HepG2 (cell line): ENCODE results near the gene CSNK1D. TPM values are rescaled to one million over a fixed set of nuclear protein-coding genes. Genes with fewer than 3 reads are reported as not detected.
A peak's percentile ranks its signal among the peaks of the same experiment; 100 is the strongest.

Experiments
- CBFB ChIP-seq: sonication (generic); formaldehyde crosslinking; IDR thresholded peaks from 2 replicates; pipeline ENCODE4 v1.4.0; 2020; ENCODE audit warnings: missing genetic modification reagents
- CCAR2 ChIP-seq: fragments of 200-400 bp; formaldehyde crosslinking; optimal IDR thresholded peaks from 2 replicates; pipeline ENCODE3; 2018; ENCODE audit warnings: low read depth, mild to moderate bottlenecking, low read length, moderate library complexity
- DNMT1 ChIP-seq: sonication (generic); formaldehyde crosslinking; IDR thresholded peaks from 2 replicates; pipeline ENCODE4 v1.5.1; 2020; ENCODE audit warnings: mild to moderate bottlenecking, missing genetic modification reagents
- EED ChIP-seq: sonication (generic); formaldehyde crosslinking; IDR thresholded peaks from 2 replicates; pipeline ENCODE4 v1.5.0; 2020; ENCODE audit warnings: mild to moderate bottlenecking, missing genetic modification reagents
- FOXO1 ChIP-seq: sonication (generic); formaldehyde crosslinking; IDR thresholded peaks from 2 replicates; pipeline ENCODE4 v1.4.0; 2020; ENCODE audit warnings: missing genetic modification reagents
- MEF2D ChIP-seq: sonication (generic); formaldehyde crosslinking; IDR thresholded peaks from 2 replicates; pipeline ENCODE4 v1.5.1; 2020; ENCODE audit warnings: mild to moderate bottlenecking, missing genetic modification reagents
- NFYC ChIP-seq: IDR thresholded peaks from 2 replicates; pipeline ENCODE4 v1.6.1; 2016; ENCODE audit warnings: missing genetic modification reagents, missing compliant biosample characterization
- NR1H2 ChIP-seq: sonication (generic); formaldehyde crosslinking; IDR thresholded peaks from 2 replicates; pipeline ENCODE4 v1.8.1; 2022; ENCODE audit warnings: low read depth, missing genetic modification reagents, borderline replicate concordance
- SIN3B ChIP-seq: fragments of 150-350 bp; IDR thresholded peaks from 2 replicates; pipeline ENCODE4 v1.6.1; 2014; ENCODE audit warnings: low read length
- SMYD3 ChIP-seq: sonication (generic); formaldehyde crosslinking; IDR thresholded peaks from 2 replicates; pipeline ENCODE4 v1.8.1; 2023; ENCODE audit warnings: mild to moderate bottlenecking, missing genetic modification reagents
- TAF15 ChIP-seq: fragments of 200-400 bp; formaldehyde crosslinking; IDR thresholded peaks from one replicate; pipeline ENCODE4 v1.6.1; 2018; ENCODE audit warnings: mild to moderate bottlenecking, low read depth, low read length; ENCODE audit not compliant: poor library complexity, severe bottlenecking
- TOE1 ChIP-seq: sonication (generic); formaldehyde crosslinking; IDR thresholded peaks from 2 replicates; pipeline ENCODE4 v1.4.0; 2020; ENCODE audit warnings: mild to moderate bottlenecking, missing genetic modification reagents
- U2AF1 ChIP-seq: fragments of 200-400 bp; formaldehyde crosslinking; optimal IDR thresholded peaks from 2 replicates; pipeline ENCODE3; 2017; ENCODE audit warnings: mild to moderate bottlenecking, low read depth, low read length
- ZFYVE20 ChIP-seq: sonication (generic); formaldehyde crosslinking; IDR thresholded peaks from 2 replicates; pipeline ENCODE4 v1.8.0; 2023; ENCODE audit warnings: low read depth, mild to moderate bottlenecking, moderate library complexity, missing genetic modification reagents, borderline replicate concordance
- ZNF12 ChIP-seq: sonication (generic); formaldehyde crosslinking; IDR thresholded peaks from 2 replicates; pipeline ENCODE4 v1.5.0; 2020; ENCODE audit warnings: missing genetic modification reagents
- ZNF121 ChIP-seq: sonication (generic); formaldehyde crosslinking; IDR thresholded peaks from 2 replicates; pipeline ENCODE4 v1.5.0; 2020; ENCODE audit warnings: mild to moderate bottlenecking, missing genetic modification reagents
- ZNF138 ChIP-seq: sonication (generic); formaldehyde crosslinking; IDR thresholded peaks from 2 replicates; pipeline ENCODE4 v1.5.0; 2020; ENCODE audit warnings: mild to moderate bottlenecking, low read depth, missing genetic modification reagents
- ZNF143 ChIP-seq: sonication (generic); formaldehyde crosslinking; IDR thresholded peaks from 2 replicates; pipeline ENCODE4 v1.4.0; 2020; ENCODE audit warnings: missing genetic modification reagents
- ZNF496 ChIP-seq: sonication (generic); formaldehyde crosslinking; IDR thresholded peaks from 2 replicates; pipeline ENCODE4 v1.8.1; 2023; ENCODE audit warnings: mild to moderate bottlenecking, moderate library complexity, missing genetic modification reagents; ENCODE audit not compliant: insufficient replicate concordance
- ZNF543 ChIP-seq: sonication (generic); formaldehyde crosslinking; IDR thresholded peaks from 2 replicates; pipeline ENCODE4 v1.4.0; 2020; ENCODE audit warnings: mild to moderate bottlenecking, missing genetic modification reagents
- ZNF567 ChIP-seq: sonication (generic); formaldehyde crosslinking; IDR thresholded peaks from 2 replicates; pipeline ENCODE4 v1.8.1; 2023; ENCODE audit warnings: mild to moderate bottlenecking, missing genetic modification reagents, borderline replicate concordance
- ZNF672 ChIP-seq: sonication (generic); formaldehyde crosslinking; IDR thresholded peaks from 2 replicates; pipeline ENCODE4 v1.8.1; 2022; ENCODE audit warnings: missing genetic modification reagents
- ZSCAN9 ChIP-seq: IDR thresholded peaks from 2 replicates; pipeline ENCODE4 v1.6.1; 2016; ENCODE audit warnings: borderline replicate concordance
- polyA plus RNA-seq, 8 experiments: library from polyadenylated mRNA; depleted of rRNA in 3 of 8; stranded (reverse) in 7 of 8; unstranded in 1 of 8; fragments of >200 nt; fragmentation: Illumina TruSeq in 4 of 8; extraction: Trizol in 4 of 8; gene quantifications; 2 replicates each; pipeline versions ENCODE4 v1.2.1 to v1.2.3, GENCODE V29; 2011 to 2016; ENCODE audit warnings: low read depth in 4 of 8, missing spikeins in 1 of 8, mixed read lengths in 1 of 8; ENCODE audit not compliant: insufficient read depth in 1 of 8
- total RNA-seq, 5 experiments: library from RNA; depleted of rRNA; stranded (reverse); fragments of >200 nt; fragmentation: Illumina TruSeq; extraction: Trizol; gene quantifications; 2 replicates each; pipeline ENCODE4 v1.2.3, GENCODE V29; 2016; ENCODE audit warnings: low read depth in 1 of 5
- TF ChIP-seq, protein P1 (sequence below): IDR thresholded peaks from 2 replicates; pipeline ENCODE4 v1.6.1; 2016; ENCODE audit warnings: control low read depth
- TF ChIP-seq, protein P2 (sequence below): sonication (generic); formaldehyde crosslinking; IDR thresholded peaks from 2 replicates; pipeline ENCODE4 v1.5.0; 2020; ENCODE audit warnings: mild to moderate bottlenecking, missing genetic modification reagents, borderline replicate concordance
- TF ChIP-seq, protein P3 (sequence below): sonication (generic); formaldehyde crosslinking; IDR thresholded peaks from 2 replicates; pipeline ENCODE4 v1.8.0; 2022; ENCODE audit warnings: low read depth, missing genetic modification reagents

CSNK1D gene
- total and polyA plus RNA-seq, 2 of the 13 experiments (the other 11 are each of a cell fraction or from before 2014, with no cell fraction given), result 31.5 to 128 TPM

DNA sequence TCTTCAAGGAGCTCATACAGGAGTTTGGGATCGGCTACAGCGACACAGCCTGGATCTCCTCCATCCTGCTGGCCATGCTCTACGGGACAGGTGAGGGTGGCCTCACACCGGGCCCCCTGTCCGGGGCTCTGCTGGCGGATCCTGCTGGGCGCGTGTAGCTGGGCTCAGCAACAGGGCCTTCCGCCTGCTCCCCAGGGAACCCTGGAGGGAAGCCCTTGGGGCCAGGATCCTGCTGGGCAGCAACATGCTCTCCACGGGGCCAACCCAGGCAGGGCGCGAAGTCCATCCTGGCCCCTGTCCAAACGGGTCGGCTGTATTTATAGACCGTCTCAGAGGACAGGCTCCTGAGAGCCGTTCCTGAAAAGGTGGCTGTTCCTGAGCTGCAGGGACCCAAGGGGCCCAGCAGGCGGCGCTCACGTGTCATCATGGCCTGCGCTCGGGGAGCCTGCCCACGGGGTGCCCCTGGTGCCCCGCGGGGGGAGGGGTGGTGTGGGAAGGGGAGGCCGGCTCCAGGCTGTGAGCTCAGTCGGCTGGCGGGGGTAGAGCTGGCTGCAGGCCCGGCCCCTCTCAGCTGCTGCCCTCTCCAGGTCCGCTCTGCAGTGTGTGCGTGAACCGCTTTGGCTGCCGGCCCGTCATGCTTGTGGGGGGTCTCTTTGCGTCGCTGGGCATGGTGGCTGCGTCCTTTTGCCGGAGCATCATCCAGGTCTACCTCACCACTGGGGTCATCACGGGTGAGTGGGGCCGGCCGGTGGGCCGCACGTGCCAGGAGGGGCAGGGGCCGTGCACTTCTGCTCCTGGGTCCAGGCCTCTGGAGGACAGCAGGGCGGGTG, 37.1 kb downstream of the CSNK1D start (continued):
- TF ChIP-seq SIN3B (no peak), ZNF138 (CRISPR knock-in tag) (peak; percentile 88; the same call in 1 of the 2 replicates), ZNF496 (CRISPR knock-in tag) (no peak), CBFB (peak; percentile 86), ZNF567 (CRISPR knock-in tag) (peak; percentile 88; the same call in 1 of the 2 replicates), NFYC (CRISPR knock-in tag) (peak; percentile 53), SMYD3 (peak; percentile 96), CCAR2 (peak; percentile 39), ZNF12 (CRISPR knock-in tag) (peak; percentile 61; the same call in 1 of the 2 replicates), ZNF543 (CRISPR knock-in tag) (peak; percentile 99), ZNF121 (CRISPR knock-in tag) (peak; percentile 89), DNMT1 (CRISPR knock-in tag) (peak; percentile 21; the same call in 1 of the 2 replicates), MEF2D (CRISPR knock-in tag) (peak; percentile 92), U2AF1 (peak; percentile 65), ZNF143 (CRISPR knock-in tag) (peak; percentile 57; the same call in 1 of the 2 replicates), FOXO1 (peak; percentile 73), ZSCAN9 (peak; percentile 99), NR1H2 (CRISPR knock-in tag) (no peak; the same call in 1 of the 2 replicates), ZFYVE20 (CRISPR knock-in tag) (peak; percentile 81; the same call in 1 of the 2 replicates), EED (CRISPR knock-in tag) (peak; percentile 11; the same call in 1 of the 2 replicates), TOE1 (CRISPR knock-in tag) (peak; percentile 85; the same call in 1 of the 2 replicates), TAF15 (peak; percentile 50), ZNF672 (CRISPR knock-in tag) (peak; percentile 22; the same call in 1 of the 2 replicates)
- TF ChIP-seq, protein P1, sequence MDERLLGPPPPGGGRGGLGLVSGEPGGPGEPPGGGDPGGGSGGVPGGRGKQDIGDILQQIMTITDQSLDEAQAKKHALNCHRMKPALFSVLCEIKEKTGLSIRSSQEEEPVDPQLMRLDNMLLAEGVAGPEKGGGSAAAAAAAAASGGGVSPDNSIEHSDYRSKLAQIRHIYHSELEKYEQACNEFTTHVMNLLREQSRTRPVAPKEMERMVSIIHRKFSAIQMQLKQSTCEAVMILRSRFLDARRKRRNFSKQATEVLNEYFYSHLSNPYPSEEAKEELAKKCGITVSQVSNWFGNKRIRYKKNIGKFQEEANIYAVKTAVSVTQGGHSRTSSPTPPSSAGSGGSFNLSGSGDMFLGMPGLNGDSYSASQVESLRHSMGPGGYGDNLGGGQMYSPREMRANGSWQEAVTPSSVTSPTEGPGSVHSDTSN, result no peak
- TF ChIP-seq, protein P2, sequence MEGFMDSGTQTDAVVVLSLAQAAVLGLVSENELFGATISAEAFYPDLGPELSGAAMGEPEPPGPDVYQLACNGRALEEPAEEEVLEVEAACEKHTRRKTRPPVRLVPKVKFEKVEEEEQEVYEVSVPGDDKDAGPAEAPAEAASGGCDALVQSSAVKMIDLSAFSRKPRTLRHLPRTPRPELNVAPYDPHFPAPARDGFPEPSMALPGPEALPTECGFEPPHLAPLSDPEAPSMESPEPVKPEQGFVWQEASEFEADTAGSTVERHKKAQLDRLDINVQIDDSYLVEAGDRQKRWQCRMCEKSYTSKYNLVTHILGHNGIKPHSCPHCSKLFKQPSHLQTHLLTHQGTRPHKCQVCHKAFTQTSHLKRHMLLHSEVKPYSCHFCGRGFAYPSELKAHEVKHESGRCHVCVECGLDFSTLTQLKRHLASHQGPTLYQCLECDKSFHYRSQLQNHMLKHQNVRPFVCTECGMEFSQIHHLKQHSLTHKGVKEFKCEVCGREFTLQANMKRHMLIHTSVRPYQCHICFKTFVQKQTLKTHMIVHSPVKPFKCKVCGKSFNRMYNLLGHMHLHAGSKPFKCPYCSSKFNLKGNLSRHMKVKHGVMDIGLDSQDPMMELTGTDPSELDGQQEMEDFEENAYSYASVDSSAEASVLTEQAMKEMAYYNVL (CRISPR knock-in tag), result peak; percentile 80; the same call in 1 of the 2 replicates
- TF ChIP-seq, protein P3, sequence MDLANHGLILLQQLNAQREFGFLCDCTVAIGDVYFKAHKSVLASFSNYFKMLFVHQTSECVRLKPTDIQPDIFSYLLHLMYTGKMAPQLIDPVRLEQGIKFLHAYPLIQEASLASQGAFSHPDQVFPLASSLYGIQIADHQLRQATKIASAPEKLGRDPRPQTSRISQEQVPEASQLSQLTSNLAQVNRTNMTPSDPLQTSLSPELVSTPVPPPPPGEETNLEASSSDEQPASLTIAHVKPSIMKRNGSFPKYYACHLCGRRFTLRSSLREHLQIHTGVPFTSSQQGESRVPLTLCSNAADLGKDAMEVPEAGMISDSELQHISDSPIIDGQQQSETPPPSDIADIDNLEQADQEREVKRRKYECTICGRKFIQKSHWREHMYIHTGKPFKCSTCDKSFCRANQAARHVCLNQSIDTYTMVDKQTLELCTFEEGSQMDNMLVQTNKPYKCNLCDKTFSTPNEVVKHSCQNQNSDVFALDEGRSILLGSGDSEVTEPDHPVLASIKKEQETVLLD (CRISPR knock-in tag), result peak; percentile 61; the same call in 1 of the 2 replicates
